ENCODE measurements around the gene UBL4A.

DNA sequence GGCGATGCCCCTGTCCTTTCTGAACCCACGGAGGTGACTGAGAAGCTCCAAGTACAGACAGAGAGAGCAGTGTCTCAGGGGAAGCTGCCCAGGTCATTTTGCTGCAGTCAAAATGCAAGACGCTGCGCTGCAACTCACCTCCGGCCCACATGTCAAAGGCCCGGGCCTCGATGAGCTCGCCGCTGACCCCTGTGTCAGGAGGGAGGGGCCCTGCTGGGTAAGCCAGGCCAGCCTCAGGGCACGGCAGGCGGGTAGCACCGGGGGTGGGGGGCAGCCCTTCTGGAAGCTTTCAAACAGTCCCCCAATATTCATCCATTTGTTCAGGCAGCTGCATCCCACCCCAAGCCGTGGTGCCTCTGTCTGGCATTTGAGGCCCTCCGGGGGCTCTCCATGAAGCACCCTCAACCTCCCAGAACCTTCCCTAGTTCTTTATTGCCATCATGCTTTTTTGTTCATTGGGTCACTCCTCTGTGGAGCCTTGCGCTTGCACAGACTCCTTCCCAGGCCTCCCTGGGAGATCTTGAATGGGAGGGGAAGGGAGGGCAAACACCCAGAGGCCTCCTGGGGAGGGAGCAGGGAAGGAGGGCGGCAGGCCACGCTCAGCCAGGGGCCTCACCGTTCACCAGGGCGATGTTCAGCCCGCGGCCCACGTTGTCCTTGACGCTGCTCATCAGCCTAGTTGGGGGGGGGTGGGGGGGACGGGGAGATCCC lies 21.4 kb upstream of the UBL4A start:
- TF ChIP-seq PPARA (CRISPR knock-in tag; IDR thresholded peaks at IDR 0.05; ENCODE audit: borderline replicate concordance) (no peak), ZFP3 (CRISPR knock-in tag; IDR thresholded peaks at IDR 0.05) (no peak)

All from SK-N-SH treated with all-trans-retinoic acid at 6 μM for 48 hours (cell line).